Measurements from ENCODE around the gene NPSR1.
"Not testable (repeated sequence)": the region's sequence is repeated elsewhere in the genome, so short reads cannot be mapped to it uniquely, and the experiment has no call there.

Gene NPSR1

GRCh38 chr7:34878944-34879735, 221.1 kb downstream of the NPSR1 start:
- not testable (repeated sequence) for DNase-seq

GRCh38 chr7:34879871-34880270, 221.9 kb downstream of the NPSR1 start:
- DNase-seq = no peak

GRCh38 chr7:34883855-34884254, 225.8 kb downstream of the NPSR1 start:
- not testable (repeated sequence) for DNase-seq

- DNase-seq = no peak
Measured at GRCh38 chr7:34886856-34887255, 228.8 kb downstream of the NPSR1 start.

GRCh38 chr7:34889951-34890350, 231.9 kb downstream of the NPSR1 start:
- DNase-seq = no peak

GRCh38 chr7:34895202-34895601, 237.2 kb downstream of the NPSR1 start:
- no peak for DNase-seq

Data from suppressor macrophage (primary cell).